HG03064 (cell line): Measurements from ENCODE around the gene FHDC1.

Experiments
- ATAC-seq: cut with Tn5 transposase; IDR thresholded peaks from one replicate; pipeline ENCODE4 v1.9.1; 2021; ENCODE audit warnings: low read depth; ENCODE audit not compliant: unreplicated experiment

FHDC1 gene

DNA sequence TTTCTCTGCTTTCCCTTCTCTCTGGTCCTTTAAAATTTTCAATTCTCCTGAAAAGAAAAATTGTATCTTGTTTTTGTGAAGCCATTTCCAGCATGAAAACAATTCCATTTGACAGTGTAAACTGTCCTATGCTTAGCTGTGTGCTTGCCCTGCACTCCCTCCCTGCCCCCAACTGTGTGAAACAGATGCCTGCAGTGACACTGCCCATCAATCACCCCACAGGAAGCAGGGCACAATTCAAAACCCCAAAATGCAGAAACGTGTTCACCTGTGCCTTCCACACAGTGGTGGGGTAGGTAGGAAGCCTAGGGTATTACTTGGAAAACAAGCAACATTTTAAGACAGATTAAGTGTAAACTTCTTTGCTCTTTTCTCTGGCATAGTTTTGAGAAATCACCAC lies 6.2 kb upstream of the FHDC1 start:
- no peak for ATAC-seq

DNA sequence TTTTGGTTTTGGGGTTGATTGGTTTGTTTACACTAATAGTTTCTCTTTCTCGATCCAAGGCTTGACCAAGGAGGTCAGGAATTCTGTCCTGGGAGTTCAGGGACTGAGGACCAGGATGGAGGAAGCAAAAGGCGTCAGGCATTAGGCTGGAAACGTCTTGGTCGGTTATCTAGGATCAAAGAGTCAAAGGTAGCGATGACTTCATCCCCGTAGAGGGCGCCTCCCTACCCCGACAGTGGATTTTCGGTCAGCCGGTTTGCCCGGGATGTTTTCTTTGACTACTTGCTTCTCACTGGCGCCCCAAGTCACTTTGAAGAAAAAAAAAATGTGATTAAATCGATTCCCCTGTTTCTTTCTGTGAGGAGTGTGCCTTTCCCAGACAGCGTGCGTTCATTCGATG lies 980 bp upstream of the FHDC1 start:
- ATAC-seq: no peak

DNA sequence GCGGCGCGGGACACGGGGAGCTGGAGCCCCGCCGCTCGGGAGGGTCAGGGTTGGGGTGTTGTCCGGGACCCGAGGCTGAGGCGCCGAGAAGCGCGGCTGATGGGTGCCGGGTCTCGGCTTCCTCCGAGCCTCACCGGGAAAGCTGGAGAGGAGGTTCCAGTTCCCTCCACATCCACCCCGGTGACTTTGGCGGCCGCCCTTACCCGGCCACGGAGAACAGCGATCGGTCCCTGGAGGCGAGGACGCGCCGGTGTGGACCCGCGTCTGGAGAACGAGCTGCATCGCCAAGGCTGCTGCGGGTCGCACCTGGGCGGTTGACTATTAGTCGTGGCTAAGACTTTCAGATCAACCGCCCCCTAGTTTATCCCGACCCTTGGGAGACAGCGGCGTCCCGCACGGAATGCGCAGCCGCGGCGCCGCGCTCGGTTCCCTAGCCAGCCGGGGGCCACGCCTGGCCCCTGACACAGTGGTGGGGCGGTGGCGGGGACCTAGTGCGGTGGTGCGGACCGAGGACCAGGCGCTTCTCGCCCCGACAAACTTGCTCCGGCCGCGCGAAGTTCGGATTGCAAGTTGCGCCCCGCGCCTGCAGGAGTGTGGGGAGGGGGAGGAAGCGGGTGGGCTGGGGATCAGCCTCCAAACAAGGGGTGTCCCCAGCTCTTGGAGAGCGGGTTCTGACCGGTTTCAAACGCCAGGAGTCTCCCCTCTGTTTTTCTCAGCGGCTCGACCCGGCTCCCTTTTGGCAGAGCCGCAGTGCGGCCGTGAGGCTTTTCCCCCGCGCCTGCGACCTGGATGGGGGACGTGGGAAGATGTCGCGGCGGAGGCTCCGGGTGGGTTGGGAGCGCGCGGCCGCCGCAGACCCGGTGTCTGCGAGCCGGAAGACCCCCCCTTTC lies 568 bp downstream of the FHDC1 start:
- no peak for ATAC-seq

DNA sequence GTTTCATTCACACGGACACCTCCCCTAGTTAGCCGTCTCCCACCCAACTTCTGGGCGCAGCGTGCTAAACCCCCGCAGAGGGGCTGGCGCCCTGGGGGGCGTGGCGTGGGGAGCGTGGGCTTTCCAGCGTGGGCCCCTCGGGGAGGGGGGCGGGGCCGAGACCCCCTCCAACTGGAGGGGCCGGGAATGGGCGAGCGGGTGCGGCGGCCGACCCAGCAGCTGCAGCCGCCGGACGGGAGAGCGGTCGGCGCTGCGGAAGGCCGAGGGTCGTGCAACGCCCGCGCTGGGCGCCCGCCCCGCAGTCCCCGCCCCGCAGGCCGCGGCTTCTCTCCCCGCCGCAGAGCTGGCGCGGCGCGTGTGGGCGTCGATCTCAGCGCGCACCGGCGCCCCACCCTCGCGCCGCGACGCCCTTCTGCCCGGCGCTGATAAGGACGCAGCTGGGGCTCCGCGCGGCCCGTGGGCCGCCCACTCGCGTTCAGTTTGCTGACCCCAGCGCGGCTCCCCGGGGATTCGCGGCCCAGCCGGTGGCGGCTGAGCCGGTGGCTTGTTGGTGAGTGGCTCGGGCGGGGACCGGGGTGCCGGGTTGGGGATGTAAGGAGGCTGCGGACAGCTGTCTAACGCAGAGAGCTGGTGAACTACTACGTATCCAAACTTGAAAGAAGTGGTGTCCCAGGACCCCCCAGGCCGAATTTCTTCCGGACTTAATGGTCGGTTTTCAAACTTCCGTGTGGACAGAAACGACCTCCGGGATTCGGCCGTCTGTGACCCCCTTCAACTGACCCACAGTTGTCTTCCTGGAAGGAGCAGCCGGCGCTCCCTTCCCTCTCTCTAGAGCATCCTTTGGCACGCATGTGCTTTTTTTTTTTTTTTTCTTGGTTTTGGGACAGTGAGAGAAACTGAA lies 1.5 kb downstream of the FHDC1 start:
- ATAC-seq: no peak

DNA sequence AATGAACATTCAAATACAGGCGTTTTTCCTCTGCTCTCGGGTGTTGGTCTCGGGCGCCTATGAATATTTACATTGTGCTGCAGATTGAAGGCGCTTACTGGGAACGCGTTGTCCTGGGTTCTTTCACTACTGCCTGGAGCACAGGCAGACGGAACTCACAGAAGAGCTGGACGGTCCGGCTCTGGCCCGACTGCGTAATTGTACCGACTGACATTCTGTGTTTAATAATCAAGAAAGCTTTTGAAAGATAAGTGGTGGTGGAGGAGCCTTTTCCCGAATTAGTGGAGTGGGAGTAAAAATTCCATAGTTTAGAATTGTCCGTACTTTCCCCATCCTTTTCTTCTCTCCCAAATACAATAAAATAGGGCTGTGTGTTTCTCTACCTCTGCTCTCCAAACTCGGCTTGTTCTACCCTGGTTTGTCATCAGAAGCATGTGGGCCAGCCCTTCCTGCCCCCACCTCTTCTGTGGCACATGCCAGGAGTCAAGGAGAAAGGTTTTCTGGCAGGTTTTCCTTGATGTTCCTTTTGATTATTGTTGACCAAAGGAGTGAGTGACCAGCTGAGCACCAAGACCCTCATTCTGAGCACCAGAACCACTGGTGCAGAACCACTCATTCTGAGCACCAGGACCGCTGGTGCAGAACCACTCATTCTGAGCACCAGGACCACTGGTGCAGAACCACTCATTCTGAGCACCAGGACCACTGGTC lies 2.3 kb downstream of the FHDC1 start:
- ATAC-seq: no peak

DNA sequence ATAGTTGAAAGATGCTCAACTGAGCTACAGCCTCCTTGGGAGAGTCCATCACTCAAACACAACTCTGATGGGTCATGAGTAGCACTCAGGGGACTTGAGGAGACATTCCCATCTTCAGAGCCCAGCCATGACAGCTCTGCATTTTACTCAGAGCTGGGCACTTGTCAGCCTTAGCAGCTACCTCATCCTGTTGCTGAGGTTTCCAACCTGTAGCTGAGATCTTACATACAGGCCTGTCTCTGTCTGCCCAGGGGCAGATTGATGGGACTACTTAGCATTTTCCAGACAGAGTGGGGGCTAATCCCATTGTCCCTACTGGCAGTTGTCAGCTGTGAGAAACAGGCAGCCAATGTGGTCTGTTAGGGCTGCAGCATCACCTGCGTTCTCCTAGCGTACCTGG lies 3.5 kb downstream of the FHDC1 start:
- ATAC-seq: no peak

DNA sequence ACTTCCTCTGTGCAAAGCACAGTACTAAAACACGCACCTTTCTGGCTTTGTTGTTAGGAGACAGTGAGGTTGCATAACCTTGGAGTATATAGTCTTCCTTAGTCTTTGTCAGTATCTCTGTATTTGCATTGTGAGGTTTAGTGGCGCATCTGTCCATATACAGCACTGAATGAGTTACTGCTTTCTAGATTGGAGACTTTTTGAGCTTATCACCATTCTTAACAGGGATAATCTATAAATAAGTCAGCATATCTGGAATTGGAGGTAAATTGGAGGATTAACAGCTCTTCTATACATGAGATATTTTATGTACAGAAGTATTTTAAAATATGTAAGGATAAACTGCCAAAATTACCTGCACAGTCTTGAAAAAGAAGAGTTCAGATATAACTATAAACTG lies 4.3 kb downstream of the FHDC1 start:
- ATAC-seq: no peak

DNA sequence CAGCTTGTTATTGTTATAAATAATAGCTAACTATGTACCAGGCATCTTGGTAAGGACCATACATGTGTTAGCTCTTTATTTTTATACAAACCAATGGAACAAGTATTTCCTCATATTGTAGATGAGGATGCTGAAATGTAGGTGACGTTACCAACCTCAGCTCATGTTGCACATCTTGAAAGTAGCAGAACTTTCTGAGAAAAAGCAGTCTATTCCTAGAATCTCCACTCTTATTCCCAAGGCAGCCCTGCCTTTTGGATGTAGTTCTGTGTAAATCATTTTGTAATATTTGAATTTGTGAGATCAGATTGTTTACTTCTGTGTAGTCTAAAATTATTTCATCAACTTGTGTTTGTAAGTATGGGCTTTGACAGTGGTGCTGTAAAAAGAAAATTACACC lies 5.3 kb downstream of the FHDC1 start:
- ATAC-seq: no peak

DNA sequence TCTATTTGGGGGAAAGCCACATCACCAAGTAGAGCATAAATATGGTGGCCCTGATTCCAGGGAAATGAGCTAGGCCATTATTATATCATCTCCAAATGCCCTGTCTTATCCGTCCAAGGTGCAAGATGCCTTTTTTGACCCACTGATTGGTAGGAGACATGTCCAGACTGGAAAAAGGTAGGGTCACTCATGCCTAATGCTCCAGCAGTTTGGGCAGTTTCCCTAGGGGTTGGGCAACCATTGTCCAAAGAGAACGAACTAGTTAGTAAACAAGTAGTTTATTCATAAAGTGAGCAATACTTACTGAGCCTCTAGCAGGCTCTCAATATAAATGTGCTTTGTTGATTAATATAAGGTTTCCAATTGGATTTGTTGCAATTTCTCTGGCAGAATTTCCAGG lies 6.2 kb downstream of the FHDC1 start:
- ATAC-seq: no peak

DNA sequence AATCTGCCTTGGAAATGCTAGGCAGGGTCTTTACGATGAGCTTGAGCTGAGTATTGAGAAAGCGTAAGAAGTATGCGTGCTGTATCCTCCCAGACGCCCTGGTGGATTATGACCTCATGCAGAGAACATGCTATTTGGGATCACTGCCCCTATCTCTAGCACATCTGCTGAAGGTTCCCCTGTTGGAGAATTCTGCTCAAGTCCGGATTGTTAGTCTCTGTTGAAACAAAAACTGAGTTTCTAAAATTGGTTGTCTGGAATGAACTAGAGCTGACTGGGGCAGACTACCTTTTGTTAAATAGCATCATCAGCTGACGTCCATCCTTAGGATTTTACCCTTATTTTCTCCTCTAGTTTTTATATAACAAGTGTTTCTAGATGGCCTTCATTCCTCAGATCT lies 7.5 kb downstream of the FHDC1 start:
- ATAC-seq: no peak

DNA sequence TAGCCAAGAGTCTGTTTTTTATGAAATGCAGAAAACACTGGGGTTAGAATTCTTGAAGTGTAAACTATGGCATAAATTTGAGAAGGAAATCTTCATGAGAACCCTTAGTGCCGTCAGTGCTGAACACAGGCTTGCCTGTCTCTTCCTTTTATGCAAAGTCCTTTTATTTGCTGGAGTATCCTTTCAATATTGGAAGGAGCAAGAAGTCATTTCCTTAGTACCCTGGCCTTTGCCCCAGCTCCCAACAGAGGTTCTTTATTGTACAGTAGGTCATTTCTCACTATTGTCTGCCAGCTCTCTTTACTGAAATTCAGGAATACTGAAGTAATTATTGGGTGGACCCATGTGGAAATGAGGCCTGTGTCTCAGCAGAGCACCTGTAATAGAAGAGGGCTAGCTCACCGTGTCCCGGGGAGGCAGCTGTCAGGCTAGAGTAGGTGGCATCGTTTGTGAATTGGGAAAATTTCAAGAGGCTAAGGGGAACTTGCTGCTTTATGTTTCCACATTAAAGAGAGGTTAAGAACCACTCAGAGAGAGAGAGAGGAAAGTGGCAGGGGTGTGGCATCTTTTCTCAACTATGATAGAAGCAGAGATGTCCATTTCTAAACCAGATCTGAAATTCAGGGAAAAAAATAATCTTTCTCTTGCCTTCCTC lies 8.7 kb downstream of the FHDC1 start:
- ATAC-seq: no peak

DNA sequence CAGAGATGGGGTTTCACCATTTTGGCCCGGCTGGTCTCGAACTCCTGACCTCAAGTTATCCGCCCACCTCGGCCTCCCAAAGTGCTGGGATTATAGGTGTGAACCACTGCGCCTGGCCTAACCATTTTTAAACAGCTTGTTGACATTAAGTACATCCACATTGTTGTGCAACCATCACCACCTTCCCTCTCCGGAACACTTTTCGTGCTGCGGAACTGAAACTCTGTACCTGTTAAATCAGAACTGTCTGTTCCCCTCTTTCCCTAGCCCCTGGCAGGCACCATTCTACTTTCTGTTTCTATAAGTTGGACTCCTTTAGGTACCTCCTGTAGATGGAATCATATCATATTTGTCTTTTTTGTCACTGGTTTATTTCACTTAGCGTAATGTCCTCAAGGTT lies 9.5 kb downstream of the FHDC1 start:
- no peak for ATAC-seq

DNA sequence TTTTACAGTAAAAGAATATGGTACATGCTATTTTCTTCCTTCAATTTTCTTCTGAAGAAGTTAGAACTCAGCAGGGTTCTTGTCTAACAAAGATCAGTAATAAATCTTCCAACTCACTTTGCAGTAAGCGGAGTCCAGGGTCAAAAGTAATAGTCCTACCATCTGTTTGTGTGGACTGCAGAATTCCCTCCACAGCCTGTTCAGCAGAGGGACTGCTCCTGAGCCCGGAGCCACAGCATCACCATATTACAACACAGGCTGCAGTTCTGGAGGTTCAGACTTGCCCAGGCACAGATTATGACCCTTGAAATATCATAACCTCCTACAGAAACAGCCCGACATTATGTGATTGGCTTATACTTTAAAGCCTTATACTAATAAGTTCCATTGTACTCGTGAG lies 10.3 kb downstream of the FHDC1 start:
- no peak for ATAC-seq

DNA sequence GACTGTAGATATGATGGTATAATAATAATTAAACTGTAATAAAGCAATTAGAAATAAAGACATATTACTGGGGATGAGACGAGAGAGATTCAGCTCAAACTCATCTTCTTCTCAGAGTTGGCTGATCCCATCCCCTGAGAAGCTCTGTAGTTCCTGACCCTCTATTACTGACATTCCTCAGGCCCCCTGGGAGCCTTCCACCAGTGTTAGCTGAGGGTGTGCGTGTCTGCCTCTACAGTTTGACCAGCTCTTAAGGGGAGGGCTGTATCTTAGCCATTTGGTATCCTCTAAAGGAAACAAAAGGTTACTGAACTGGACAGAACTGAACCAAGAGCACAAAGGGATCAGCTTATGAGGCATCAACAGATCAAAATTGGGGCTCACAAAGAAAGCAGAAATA lies 11.2 kb downstream of the FHDC1 start:
- ATAC-seq: no peak

DNA sequence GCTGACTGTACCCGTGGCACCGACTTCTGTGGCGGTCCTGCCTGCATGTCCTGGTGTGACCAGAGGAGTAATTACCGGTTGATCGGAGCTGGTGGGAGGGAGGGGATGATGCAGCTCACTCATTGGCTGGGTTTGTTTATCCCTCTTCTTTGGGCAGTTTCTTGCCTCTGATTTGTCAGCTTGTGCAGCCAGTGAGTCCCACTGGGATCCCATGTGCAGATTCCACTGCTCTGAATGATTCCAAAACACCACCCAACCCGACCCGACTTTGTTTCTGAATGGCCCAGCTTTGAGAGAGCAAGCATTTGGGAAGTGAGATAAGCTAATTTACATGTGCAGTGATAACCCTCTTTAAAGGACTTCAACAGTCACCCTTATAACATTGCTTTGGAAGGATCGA lies 13.8 kb downstream of the FHDC1 start:
- ATAC-seq: no peak

DNA sequence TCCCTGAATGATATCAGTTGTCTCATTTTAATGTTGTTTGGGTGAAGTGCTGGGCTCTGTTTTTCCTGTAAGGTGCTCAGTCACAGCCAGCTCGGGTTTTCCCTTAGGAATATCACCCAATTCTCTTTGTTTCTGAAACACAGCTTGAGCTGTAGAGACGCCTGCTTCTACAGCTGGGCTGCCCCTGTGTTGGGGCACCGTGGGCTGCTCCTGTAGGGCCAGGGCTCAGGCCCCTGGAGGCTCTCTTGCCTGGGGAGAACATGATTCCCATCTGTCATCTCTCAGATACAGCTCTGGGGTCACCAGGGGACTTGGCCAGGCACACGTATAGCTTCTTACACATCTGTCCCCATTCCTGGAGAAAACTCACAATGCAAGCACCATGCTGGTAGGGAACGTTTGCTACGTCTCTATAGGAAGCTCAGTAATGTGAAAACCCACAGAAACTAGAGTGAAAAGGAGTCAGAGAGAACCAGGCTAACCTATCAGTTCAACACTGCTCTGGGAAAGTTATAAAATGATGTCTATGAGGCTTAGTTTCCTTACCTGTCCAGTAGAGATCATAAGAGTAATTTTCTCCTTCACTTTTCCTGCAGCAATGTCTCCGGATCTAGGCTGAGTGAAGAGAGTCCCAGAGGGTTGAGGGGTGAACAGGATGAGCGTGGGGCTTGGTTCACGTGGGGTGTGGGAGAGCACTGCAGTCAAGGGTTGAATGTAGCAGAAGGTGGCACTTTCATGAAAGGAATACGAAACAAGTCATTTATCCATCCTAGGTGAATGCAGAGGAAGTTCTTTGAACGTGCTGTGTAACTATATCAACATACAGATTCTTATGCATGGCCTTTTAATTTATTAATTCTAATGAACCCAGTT lies 14.5 kb downstream of the FHDC1 start:
- ATAC-seq: no peak

DNA sequence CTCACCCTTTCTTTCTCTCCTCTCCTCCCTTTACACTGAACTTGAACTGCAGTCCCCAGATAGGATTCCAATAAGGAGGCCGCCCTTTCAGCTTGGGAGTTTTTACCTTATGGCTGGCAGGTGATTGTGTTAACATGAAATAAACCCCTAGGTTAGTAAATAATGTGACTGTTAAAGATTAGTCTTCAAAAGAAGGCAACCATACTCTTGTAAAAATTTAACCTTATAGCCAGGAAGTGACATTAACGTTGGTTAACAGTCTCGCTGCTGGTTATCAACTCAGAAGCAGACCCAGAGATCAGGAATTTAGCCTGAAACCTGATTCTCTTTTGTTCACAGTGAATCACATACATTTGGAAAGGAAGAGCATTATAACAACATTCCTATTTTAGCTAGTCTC lies 15.2 kb downstream of the FHDC1 start:
- ATAC-seq: no peak

DNA sequence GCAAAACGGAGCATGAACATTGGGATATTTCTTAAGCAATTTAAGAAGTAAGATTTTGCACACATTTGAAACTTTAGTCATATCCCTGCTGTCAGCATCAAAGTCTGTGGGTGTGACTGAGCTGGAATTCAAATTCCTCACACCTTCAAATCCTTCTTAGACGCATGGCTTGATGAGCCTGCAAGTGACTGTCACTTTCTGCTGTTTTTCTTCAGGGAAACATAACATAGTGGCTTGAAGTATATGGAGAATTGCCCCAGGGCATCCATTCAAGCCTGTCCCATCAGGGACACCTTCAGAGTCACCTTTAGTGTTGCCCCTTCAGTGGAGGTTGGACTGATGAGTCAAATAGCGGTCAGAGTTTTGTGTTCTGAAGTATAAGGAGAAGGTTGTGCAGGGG lies 17.4 kb downstream of the FHDC1 start:
- no peak for ATAC-seq

DNA sequence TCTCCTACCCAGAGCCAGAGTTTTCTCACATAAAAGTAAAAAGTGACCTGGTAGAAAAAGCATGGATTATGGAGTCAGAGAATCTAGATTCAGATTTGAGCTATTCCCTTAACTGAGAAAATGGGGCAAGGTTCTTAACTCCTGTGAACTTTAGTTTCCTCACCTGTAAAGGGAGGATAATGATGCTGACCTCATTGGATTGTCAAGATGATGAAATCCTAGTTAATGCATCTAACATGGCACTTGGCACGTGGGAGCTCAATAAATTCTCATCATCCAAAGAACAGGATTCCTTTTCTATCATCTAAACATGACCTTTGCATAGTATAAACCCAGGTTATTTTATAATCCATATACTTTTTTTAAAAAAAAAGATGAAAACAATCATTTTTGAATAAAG lies 18.6 kb downstream of the FHDC1 start:
- no peak for ATAC-seq

DNA sequence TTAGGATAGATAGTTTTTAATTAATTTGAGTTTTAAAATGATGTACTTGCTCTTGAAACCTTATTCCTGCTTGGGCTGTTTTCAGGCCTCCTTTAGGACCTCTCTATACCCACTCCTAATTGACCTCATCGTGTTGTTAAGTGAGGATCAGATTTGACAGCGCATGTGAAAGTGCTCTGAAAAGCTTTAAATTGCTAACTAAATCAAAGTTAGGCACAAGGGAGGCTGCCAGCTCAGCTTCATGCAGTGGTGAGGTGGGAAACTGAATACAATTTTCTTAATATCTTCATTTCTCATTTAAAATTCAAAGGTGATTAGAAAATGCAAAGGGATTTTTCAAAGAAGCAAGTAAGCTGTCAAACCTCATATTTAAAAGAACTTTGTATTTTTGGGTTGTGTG lies 20.0 kb downstream of the FHDC1 start:
- ATAC-seq: no peak
